Hippocampal formation (tissue), 2 donors: ENCODE results near the gene PLP1.
"Not testable (repeated sequence)": the region's sequence is repeated elsewhere in the genome, so short reads cannot be mapped to it uniquely, and the experiment has no call there.

Experiments used
- DNase-seq, 2 donors: peaks; one replicate each; lab custom pipeline; 2025; lab: John Stamatoyannopoulos, UW

The PLP1 gene, protein sequence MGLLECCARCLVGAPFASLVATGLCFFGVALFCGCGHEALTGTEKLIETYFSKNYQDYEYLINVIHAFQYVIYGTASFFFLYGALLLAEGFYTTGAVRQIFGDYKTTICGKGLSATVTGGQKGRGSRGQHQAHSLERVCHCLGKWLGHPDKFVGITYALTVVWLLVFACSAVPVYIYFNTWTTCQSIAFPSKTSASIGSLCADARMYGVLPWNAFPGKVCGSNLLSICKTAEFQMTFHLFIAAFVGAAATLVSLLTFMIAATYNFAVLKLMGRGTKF

DNA sequence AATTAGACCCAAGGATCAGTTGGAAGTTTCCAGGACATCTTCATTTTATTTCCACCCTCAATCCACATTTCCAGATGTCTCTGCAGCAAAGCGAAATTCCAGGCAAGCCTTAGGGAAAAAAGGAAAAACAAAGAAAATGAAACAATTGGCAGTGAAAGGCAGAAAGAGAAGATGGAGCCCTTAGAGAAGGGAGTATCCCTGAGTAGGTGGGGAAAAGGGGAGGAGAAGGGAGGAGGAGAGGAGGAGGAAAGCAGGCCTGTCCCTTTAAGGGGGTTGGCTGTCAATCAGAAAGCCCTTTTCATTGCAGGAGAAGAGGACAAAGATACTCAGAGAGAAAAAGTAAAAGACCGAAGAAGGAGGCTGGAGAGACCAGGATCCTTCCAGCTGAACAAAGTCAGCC lies at the start of gene PLP1:
PLP1 (plus strand) TSS at position 295 of the 400 bp plus-strand sequence. CDS start 156 bp downstream, outside the sequence.
- peak; percentile 15 to 72 for DNase-seq

DNA sequence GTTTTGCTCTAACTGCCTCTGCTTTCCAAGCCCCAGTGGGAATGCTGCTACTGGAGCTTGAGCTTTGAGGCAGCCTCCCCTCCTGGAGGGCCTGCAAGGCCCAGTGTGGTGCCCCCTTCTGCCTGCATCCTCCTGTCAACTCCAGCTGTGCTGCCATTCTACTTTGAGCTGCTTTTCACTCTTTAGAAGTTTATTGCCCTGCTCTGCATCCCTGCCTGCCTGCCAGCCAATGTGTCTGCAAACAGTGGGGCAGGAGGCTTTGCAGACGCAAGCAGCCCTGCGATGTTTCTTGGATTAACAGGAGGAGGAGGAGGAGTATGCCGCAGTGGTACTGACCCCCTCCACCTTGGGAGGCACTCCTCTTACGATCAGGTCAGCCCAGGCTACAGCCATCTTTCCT lies 49.5 kb upstream of the PLP1 start:
- DNase-seq, result no peak

DNA sequence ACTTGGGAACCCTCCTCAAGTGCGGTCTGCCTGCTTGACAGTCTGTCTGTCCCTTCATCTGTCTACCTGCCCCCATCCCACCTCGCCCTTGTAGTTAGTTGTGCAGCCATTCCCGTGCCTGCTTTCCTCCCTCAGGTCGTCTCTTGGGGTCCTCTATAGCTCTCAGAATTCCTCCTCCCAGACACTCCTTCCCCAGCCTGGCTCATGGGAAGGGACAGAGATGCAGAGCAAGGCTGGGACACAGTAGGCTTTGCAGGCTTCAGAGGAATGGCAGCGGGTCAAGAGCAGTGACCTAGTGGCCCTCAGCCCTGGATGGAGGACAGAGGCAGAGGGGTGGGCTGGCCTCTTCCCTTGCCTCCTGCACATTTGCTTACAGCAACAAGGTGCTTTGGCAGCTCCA lies 47.6 kb upstream of the PLP1 start:
- DNase-seq, result no peak

DNA sequence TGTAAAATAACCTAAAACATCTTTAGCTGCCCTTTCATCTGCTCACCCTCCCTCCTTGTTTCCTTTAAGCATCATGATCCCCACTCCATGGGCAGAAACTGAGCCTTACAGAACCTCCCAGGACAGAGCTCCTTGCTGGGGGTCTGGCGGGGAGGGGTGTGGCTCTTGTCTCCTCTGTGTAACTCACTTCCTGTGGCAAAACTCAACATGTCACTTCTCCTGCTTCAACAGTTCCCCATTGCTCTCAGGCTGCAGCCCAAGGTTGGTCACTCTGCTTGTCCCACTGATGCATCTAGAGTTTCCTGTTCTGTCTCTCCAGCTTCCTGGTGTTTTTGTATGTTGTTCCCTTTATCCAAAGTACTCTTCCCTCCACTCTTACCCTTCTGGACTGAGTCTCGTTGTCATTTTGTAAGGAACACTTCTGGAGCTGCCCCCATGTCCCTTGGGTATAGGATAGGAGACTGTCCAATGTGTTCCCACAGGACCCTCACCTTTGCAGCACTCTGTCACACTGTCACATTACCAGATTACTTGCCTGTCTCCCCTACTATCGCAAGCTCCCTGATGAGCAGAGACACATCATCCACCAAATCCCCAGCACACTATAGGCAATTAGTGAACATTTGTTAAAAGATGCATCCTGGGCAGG lies 46.4 kb upstream of the PLP1 start:
- DNase-seq, result no peak

DNA sequence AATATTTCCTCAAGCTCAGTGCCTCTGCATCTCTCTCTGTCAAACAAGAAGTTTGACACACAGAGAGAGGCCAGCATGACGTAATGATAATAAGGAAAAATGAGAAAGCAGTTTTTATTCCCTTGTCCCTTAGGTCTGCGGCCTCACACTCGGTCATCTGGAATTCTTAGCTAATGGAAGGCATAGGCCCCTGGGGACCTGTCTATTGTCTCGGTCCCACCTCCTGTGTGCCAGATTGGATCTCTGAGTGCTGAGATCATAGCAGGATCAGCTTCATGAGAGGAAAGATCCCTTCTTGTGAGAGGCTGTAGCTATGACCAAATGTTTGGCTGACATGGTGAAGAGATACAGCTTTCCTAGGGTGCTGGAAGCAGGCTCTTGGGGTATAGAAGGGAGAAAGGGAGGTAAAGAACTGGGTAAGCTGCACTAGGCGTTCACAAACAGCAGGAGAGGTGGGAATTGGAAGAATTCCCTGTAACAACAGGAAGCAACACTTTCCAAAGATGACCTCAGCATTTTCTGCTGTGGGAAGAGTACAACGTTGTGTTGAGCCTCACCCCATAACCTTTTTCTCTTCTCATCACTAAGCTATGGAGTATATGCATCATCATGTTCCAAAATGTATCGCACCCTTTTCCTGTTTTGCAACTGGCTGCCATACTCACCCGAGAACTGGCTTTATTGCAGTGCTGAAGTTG lies 45.7 kb upstream of the PLP1 start:
- no peak for DNase-seq

DNA sequence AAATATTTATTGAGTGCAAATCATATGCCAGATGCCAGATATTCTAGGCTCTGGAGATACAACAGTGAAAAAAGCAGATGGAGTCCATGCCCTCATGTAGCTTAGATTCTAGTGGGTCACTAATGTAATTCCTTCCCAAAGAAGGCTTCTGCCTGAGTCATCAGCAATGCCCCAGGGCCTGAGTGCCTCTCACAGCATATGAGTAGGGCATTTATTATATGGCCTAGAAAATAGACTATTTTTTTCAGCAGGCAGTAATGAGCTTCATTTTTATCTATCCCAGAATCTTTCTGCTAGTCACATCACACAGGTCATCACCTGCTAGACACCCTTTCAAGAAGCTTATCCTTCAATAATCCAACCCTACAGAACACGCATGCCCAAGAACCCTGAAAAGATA lies 43.6 kb upstream of the PLP1 start:
- no peak for DNase-seq

DNA sequence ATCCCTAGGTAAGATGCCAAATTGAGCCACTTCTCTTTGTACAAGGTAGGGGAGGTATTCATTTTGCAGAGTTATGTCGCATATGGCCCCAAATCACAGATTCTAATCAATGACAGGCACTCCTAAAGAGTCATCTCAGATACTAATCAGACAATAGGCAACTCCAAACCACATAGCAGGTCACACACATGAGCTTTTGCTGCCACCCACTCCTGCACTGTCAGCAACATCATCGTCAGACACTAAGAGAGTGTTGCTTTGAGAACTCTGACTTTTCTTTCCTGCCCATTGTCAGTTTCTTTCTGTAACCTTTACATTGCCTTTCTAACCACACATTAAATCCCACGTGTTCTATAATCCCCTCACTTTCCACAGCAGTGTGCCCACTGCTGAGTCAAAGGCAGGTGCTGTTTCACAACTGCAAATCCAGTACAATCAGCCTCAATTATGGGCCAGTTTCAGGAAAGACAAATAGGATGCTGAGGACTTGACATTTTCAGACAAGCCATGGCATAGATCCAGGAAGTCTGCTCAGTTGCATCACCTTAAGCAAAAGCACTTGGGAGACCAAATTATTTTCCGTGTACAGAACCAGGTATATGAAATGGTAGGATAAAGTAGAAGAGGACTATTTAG lies 42.4 kb upstream of the PLP1 start:
- DNase-seq, result no peak

DNA sequence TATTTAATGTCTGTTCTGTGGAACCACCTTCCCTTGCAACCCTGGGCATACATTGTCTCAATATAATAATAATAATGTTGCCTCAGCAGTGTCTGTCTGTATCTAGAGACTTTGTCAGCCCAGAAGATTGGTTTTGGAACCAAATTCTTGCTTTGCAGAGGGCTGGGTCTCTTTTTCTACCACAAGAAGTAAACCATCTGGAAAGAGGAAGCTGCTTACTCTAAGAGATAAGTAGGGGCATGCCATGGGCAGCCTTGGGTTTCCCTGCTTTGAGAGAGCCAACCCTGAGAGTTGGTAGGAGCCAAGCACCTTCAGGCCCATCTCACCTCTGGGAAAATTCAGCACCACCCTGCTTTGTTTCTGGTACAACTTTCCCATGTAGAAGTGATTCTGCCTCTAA lies 38.9 kb upstream of the PLP1 start:
- no peak for DNase-seq

DNA sequence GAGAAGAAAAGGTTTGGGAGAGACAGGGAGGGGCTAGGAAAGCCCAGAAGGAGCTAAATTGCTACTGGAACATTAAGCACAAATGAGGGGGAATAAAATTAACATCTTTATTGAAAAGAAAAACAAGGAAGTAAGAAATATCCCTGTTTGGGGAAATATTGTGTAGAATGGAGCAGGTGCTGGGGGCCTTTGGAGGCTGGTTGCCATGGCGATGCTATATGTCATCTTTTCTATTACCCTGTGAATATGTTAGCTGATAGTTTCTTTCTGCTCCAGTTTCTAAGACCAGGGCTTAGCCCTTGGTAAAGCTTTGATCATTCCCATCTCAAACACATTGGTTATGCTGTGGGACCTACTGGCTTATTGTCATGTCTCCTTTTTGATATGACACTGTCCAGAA lies 37.2 kb upstream of the PLP1 start:
- no peak for DNase-seq

DNA sequence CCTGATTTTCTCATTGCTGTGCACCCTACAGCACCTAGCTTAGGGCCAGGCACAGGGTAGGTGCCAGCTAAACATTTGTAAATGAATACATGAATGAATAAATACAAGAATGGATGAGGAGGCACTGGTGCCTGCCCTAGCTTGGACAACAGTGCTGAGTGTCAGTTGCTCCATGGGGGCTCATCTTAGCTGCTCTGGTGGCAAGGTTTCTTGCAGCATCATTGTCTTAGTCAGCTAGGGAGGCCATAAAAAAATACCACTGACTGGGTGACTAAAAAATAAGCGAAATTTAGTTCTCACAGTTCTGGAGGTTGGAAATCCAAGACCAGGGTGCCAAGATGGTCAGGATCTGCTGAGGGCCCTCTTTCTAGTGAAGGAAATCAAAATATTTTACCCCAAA lies 34.8 kb upstream of the PLP1 start:
- no peak for DNase-seq

DNA sequence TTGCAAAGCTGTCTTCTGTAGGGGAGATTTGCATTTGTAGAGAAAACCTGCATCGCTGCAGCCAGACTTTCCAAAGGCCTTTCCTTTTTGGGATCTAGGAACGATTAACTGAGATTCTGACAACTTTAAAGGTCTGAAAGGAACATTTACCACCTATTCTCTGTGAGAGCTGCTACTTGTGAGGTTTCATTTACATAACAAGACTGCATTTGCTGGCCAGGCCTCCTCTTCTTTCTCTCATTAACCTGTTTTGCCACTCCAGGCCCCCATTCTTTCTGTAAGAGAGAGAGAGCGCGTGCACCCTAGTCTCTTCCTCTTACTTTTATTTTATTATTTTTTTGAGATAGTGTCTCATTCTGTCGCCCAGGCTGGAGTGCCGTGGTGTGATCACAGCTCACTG lies 34.3 kb upstream of the PLP1 start:
- DNase-seq, result no peak

DNA sequence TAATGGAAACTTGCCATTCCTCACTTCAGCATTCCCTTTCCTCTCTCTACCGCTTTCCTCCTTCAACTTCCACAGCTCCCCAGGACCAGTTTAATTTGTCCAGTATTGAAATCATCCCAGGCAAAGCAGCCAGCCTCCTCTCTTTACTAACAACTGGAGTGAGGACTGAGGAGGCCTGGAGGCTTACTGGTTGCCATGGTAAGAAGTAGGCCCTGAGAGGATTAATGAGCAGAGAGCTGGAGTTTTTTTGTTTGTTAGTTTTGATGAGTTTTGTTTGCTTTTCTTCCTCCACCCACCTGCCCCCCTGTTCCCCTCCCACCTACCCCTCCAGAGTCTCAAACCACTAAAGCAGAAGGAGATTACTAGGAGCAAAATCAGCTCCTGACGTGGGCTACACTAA lies 29.5 kb upstream of the PLP1 start:
- no peak for DNase-seq

DNA sequence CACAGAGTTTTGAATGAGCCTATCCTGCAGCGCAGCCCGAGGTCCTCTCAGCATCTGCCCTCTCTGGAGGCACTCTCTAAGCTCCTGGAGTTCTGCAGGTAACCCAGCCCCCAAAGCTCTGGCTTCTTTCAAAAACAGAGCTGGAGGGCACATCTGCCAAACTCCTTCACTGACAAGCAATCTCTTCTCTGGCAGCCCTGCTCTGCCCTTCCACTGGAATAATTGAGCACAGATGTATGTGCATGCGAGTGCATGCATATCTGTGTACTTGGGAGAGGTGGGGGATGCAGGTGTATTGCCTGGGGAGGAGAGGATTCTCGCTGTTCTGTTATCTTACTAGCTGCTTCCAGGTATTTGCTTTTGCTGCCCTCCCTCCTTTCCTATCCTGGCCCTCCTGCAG lies 22.2 kb upstream of the PLP1 start:
- DNase-seq, result no peak

DNA sequence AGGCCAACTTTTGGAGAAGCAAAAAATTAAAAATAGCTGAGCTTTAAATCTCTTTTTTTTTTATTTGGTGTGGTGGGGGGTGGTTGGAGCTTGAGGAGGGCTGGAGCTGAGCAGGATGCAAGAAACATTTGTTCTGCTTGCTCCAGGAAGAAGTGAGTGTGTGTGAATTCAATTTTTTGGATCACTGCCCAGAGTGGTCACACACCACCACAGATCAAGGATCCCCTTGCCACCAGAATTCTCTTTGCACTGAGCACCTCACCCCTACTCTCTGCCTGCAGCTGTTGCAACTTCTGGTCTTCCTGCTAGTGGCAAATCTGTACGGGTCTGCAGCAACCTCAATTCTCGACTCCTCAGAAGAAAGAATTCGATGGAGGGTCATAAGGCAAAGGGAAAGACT lies 19.9 kb upstream of the PLP1 start:
- no peak for DNase-seq

DNA sequence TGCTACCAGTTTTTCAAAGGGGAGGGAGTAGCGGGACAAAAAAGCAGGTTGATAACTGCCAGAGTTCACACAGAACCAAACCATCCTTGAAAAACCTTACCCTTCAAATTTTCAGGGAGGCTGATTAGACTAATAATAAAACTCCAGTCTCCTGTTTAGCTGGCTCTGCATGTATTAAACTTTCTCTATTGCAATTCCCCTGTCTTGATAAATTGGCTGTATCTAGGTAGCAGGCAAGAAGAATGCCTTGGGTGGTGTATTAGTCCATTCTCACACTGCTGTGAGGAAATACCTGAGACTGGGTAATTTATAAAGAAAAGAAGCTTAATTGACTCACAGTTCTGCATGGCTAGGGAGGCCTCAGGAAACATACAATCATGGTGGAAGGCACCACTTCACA lies 18.1 kb upstream of the PLP1 start:
- no peak for DNase-seq

DNA sequence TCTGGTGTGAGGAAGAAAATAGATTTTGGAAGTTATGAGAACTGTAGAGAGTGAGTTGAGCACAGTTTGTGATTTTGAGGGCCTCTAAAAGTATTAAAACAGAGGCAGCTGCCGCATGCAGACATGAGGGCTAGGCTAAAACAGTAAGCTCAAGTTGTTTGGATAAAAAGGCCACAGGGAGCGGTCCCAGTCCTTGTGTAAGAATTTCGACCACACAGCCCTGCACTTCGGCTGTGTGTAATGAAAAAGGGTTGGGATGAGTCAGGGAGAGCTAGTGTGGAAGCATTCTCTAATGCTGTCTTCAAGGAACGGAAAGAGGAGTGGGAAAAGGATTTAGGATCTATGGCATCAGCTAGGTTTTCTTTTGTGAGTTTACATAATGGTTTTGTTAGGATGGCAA lies 13.1 kb upstream of the PLP1 start:
- DNase-seq, result not testable (repeated sequence)

DNA sequence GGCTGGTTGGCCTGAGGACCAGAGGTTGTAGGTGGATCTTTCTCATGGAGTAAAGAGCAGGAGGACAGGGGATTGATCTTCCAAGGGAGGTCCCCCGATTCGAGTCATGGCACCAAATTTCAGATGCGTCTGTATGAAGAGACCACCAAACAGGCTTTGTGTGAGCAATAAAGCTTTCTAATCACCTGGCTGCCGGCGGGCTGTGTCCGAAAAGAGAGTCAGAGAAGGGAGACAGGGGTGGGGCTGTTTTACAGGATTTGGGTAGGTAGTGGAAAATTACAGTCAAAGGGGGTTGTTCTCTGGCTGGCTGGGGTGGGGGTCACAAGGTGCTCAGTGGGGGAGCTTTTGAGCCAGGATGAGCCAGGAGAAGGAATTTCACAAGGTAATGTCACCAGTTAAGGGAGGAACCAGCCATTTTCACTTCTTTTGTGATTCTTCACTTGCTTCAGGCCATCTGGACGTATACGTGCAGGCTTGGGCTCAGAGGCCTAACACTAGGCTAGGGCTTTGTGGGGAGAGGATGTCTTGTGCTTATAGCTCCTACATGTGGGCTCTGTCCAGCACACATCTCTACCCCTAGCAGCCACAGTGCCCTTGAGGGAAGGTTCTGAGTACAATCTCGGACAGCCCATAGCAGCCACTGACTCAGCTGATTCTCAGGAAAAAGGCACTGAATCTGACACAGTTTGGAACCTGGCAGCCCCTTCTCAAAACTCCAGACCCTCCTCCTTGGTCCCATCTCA lies 9.7 kb upstream of the PLP1 start:
- DNase-seq, result not testable (repeated sequence)

DNA sequence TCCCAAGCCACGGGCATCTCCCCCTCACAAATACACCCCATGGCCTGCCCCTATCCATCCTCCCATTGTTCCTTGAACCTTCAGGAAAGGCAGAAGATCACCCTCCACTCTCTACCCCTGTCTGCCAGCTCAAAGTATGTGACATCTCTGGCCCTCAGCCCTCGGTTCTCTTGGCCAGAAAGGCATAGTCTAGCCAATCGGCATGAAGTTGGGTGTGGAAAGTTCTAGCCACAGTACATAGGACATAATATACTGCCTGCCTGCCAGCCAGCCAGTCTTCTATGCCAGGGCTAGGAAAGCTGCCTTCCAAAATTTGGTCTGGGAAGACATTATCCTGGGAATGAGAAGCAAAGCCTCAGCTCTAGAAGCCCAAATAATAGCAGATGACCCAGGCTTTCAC lies 3.2 kb upstream of the PLP1 start:
- peak in 1 of 2 donors; percentile 38 for DNase-seq

DNA sequence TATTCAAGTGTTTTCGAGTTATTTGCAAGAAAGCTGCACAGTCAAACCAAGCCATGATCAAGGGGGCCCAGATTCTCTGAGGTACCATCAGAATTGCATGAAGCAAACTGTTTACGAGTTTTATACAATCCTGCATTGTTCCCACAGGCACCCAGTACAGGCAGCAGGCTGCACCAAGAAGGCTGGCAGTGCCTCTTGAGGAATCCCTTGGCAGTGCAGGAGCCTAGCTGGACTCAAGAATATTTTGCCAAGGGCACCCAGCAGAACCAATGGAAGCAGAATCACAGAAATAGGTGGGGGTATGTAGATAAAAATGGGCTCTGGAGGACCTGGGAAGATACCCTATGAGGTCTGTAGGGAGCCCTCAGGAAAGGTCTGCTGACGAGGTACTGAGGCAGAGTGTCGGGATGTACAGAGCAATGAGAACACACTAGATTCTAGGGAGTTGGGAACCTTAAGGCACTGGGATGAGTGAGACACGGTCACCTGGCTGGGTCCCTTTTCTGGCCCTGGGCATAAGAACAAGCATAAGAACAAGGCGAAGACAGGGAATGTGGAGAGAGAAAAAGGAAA lies 2.5 kb upstream of the PLP1 start:
- peak; percentile 48 to 86 for DNase-seq

DNA sequence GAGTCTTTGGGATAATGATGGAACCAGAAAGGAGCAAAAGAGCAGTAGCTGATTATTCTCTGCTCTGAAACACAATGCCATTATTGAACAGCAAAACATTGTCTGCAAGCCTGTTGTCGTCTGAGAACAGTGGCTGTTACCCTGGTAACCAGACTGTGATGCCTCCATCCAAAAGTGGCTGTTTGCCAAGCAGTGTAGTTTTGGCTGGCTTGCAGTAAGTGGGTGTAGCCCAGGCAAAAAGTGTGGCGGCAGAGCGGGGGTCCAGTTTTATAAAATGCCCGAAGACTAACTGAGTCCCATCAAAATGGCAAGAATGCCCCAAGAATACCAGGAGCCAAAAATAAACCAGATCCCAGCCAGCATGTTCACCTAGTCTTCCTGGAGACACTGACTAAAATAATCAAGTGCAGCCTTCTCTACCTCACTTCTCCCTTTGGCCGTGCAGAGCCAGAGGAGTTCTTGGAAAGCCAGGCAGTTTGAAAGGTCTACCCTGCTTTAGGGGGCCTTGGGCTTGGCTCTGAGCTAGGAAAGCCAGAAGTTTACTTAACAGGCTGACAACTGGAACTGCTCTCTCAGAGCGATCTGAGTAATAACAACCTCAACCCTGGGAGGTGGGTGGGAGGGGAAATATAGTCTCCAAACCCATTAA lies 2.6 kb downstream of the PLP1 start:
- peak; percentile 34 to 62 for DNase-seq
